Small intestine (tissue), 7 donors: Measurements from ENCODE around the gene FBXL14. TPM values are rescaled to one million over a fixed set of nuclear protein-coding genes. Genes with fewer than 3 reads are reported as not detected.

Source experiments
- DNase-seq, 2 donors: peaks; one replicate each; pipeline versions ENCODE4 v3.0.0 to v3.0.0-alpha.2; 2013
- FAIRE-seq: peaks from 2 replicates; lab custom pipeline; 2012; peaks lifted over from hg19 to GRCh38; lab: Jason Lieb, UNC
- H3K27ac ChIP-seq, 3 donors: one replicate each; pipeline ENCODE4 v1.5.1; 2013; ENCODE audit warnings: low read length in 2 of 3, mild to moderate bottlenecking in 2 of 3, control low read depth in 1 of 3, inconsistent platforms in 1 of 3, low read depth in 1 of 3, moderate library complexity in 1 of 3
- H3K27me3 ChIP-seq, 3 donors: one replicate each; pipeline ENCODE4 v1.6.1; 2013; ENCODE audit warnings: low read length in 3 of 3, inconsistent platforms in 1 of 3; ENCODE audit not compliant: control insufficient read depth in 3 of 3, insufficient read depth in 3 of 3
- H3K36me3 ChIP-seq, 3 donors: one replicate each; pipeline ENCODE4 v1.6.1; 2013; ENCODE audit warnings: low read length in 3 of 3, inconsistent platforms in 1 of 3, low read depth in 1 of 3, mild to moderate bottlenecking in 1 of 3, moderate library complexity in 1 of 3; ENCODE audit not compliant: control insufficient read depth in 3 of 3, insufficient read depth in 2 of 3
- H3K4me1 ChIP-seq, 3 donors: one replicate each; pipeline ENCODE4 v1.6.1; 2013; ENCODE audit warnings: low read length in 2 of 3, inconsistent platforms in 1 of 3, low read depth in 1 of 3, mild to moderate bottlenecking in 1 of 3, moderate library complexity in 1 of 3; ENCODE audit not compliant: control insufficient read depth in 3 of 3, insufficient read depth in 2 of 3
- H3K4me3 ChIP-seq, 3 donors: one replicate each; pipeline ENCODE4 v1.5.1; 2013; ENCODE audit warnings: low read length in 3 of 3, control low read depth in 1 of 3, inconsistent platforms in 1 of 3, low read depth in 1 of 3, mild to moderate bottlenecking in 1 of 3, moderate library complexity in 1 of 3
- H3K9me3 ChIP-seq, 2 donors: one replicate each; pipeline ENCODE4 v1.6.1; 2013; ENCODE audit warnings: low read depth in 1 of 2, low read length in 1 of 2; ENCODE audit not compliant: control insufficient read depth in 2 of 2, insufficient read depth in 1 of 2
- WGBS, 3 donors: extraction: QIAGEN DNeasy Blood & Tissue Kit; methylation state at CpG; one replicate each; pipeline ENCODE4 v1.1.7; 2013; 5-methylcytosine and 5-hydroxymethylcytosine counted together
- polyA plus RNA-seq, 4 donors: library from polyadenylated mRNA; stranded (reverse) in 3 of 4; unstranded in 1 of 4; fragments of 200-250 nt in 3 of 4; fragments of 120-200 nt in 1 of 4; gene quantifications; one replicate each; pipeline versions ENCODE4 v1.2.1 to v1.2.3, GENCODE V29; 2013
- donor health status: healthy with polysubstance abuse.
- donor health status: control.
- donor health status: control.
- donor health status: Bipolar disorder and iron deficiency.
- donor health status: healthy.

FBXL14 gene
- polyA plus RNA-seq, 4 donors, result 3.5 to 15.7 (median 8.9) TPM

DNA sequence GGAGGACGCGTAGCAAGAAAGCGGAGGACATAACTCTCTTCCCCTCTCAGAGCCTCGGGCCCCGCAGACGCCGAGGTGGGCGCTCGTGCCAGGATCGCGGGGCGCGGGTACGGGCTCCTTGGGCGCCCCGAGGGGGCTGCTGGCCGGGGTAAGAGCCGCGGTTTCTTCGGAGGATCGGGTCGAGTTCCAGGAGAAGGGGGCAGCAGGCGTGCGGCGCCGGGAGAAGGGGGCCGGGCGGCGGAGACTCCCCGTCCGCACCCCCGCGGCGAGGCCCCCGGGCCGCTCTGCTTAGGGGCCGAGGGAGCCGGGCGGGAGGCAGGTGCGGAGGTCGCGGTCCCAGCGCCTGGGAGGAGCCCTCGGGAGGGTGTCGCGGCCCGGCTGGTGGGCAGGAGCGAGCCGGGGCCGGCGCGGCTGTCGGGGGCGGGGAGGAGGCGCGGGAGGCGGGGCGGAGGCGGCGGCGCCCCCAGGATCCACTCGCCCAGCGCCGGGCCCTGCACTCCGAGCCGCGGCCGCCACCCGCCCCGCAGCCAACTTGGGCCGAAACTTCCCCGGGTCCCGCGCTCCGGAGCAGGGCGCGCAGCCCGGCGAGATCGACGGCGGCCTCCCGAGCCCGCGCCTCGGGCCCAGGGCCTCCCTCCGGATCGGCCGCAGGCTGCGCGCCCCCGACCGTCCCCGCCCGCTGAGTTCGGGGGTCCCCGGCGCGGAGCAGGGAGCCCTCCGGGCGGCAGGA is 64.4 kb downstream of the FBXL14 start:
- 3 to 12% (median 12%) methylated on average over 55 to 101 of the region's 101 CpGs for WGBS, 3 donors
- Histone ChIP-seq H3K9me3 (no peaks in the 10 kb centered on the region), H3K27ac (no peak overlapping the region), H3K36me3 (no peaks in the 10 kb centered on the region), H3K4me1 (no peaks in the 10 kb centered on the region), H3K27me3 (peaks cover 8 to 60% (median 23%) of the 10 kb centered on the region in 3 donors), H3K4me3 (peak overlapping the region in 2 of 3 donors; percentile 16 to 52)
- DNase-seq (peak in 1 of 2 donors; percentile 43), FAIRE-seq (no peak)

DNA sequence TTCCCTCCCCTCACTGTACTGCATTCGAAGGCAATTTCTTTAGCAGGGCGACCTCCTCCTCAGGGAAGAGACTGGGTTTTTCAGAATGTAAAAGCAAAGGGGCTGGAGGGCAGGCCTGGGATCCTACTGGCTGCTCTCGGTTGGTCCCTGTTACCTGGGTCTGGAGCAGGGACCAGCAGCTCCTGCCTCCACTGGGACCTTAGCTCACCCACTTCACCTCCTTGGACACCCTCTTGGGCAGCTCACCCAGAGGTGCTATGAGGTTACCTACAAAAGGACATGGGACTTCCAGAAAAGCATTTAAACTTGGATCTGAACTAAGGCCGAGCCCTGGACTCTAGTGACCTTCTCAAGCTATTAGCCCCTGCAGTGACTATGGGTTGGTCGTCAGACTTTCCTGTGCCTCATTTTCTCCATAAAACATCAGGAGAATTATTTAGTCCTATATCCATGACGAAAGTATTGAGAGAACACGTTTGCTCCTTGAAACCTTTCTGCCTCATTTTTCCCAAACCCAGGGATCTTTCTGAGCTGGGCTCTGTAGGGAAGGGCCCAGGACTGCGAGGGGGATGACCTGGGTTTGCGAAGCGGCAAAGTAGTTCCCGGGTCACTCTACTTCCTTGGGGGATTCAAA is 65.0 kb downstream of the FBXL14 start:
- peaks cover 8 to 53% (median 23%) of the 10 kb centered on the region in 3 donors for H3K27me3 ChIP-seq
- peak overlapping the region in 1 of 3 donors; percentile 16 for H3K4me3 ChIP-seq
- DNase-seq (no peak), FAIRE-seq (no peak)
- no peak overlapping the region for H3K27ac ChIP-seq
- no peaks in the 10 kb centered on the region for H3K9me3 ChIP-seq
- H3K4me1 ChIP-seq, result no peaks in the 10 kb centered on the region
- WGBS, 3 donors, result 68 to 76% (median 68%) methylated on average over 11 of the region's 11 CpGs
- H3K36me3 ChIP-seq, result no peaks in the 10 kb centered on the region

DNA sequence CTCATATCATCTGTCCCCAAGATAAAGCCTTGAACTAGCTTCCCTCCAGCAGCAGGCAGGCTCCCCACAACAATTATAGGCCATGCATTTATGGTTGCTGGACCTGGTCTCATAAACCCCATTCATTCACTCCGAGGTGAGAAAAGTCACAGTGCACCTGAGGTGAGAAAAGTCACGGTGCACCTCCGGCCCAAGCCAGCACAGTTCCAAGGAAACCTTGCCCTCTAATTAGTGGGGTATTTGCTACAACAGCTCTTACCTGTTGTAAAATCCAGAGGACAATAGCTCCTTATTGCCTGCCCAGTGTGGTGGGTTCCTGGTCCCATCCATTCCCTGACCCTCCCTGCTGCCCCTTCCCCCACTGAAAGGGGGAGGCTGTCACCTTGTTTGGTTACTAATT is 65.6 kb downstream of the FBXL14 start:
- WGBS, 3 donors, result 15 to 75% (median 31%) methylated on average over 3 of the region's 3 CpGs
- no peaks in the 10 kb centered on the region for H3K9me3 ChIP-seq
- DNase-seq (peak in 1 of 2 donors; percentile 41), FAIRE-seq (no peak)
- peaks cover 5 to 53% (median 20%) of the 10 kb centered on the region in 3 donors for H3K27me3 ChIP-seq
- H3K4me3 ChIP-seq, result no peak overlapping the region
- H3K4me1 ChIP-seq, result no peaks in the 10 kb centered on the region
- no peaks in the 10 kb centered on the region for H3K36me3 ChIP-seq
- H3K27ac ChIP-seq, result no peak overlapping the region

DNA sequence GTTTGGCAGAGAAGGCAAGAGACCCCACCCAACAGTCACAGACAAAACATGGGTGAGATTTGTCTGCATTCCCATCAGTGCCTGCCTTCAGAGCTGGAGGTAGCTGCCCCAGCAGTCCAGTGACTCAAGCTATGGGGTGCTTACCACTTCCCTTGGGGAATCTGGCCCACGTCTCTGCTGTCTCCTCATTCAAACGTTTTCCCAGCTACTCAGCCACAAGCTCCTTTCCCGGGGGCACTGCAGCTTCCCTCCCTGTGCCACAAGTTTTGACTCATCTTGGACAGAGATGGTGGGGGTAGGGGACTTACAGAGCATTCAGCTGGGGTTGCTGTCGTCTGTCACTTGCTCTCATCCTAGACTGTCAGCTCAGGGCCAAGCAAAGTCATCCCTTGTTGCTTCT is 66.6 kb downstream of the FBXL14 start:
- Histone ChIP-seq H3K4me3 (no peak overlapping the region), H3K9me3 (no peaks in the 10 kb centered on the region), H3K4me1 (no peaks in the 10 kb centered on the region), H3K36me3 (no peaks in the 10 kb centered on the region), H3K27me3 (peaks cover 4 to 48% (median 20%) of the 10 kb centered on the region in 3 donors), H3K27ac (no peak overlapping the region)
- FAIRE-seq, result no peak
- DNase-seq, result no peak
- 60 to 65% (median 62%) methylated on average over 4 of the region's 4 CpGs for WGBS, 3 donors

DNA sequence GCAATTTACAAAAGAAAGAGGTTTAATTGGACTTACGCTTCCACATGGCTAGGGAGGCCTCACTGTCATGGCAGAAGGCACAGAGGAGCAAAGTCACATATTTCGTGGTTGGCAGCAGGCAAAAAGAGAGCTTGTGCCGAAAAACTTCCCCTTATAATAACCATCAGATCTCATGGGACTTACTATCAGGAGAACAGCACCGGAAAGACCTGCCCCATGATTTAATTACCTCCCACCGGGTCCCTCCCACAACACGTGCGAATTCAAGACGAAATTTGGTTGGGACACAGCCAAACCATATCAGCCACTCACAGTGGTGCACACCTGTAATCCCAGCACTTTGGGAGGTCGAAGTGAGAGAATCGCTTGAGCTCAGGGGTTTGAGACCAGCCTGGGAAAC is 68.5 kb downstream of the FBXL14 start:
- no peaks in the 10 kb centered on the region for H3K4me1 ChIP-seq
- DNase-seq, result no peak
- peaks cover 4 to 32% (median 13%) of the 10 kb centered on the region in 3 donors for H3K27me3 ChIP-seq
- no peak overlapping the region for H3K27ac ChIP-seq
- H3K9me3 ChIP-seq, result no peaks in the 10 kb centered on the region
- FAIRE-seq, result no peak
- H3K36me3 ChIP-seq, result no peaks in the 10 kb centered on the region
- H3K4me3 ChIP-seq, result no peak overlapping the region
- 71 to 82% (median 73%) methylated on average over 10 of the region's 10 CpGs for WGBS, 3 donors

DNA sequence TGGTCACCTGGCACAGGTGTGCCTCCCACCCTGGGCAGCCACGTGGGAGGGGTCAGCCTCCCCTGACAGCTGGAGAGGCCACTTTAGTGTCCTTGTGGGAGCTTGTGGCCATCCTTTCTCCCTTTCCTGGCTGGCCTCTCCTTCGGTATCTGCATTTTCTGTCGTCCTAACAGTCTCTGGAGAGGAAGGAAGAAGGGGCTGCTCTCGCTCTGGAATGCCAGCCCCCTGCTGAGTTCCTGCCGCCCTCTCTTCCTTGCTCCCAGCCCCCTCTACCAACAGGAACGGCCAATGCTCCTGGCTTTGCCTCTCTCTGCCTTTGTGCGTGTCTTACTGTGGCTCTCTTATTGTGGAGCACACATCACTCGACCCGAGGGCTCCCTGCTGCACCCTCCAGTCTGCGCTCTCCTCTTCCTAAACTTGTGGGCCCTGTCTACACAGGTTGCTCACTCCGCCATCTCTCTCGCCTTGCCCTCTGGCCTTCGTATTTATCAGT is 70.8 kb downstream of the FBXL14 start:
- Histone ChIP-seq H3K27ac (no peak overlapping the region), H3K36me3 (no peaks in the 10 kb centered on the region)

DNA sequence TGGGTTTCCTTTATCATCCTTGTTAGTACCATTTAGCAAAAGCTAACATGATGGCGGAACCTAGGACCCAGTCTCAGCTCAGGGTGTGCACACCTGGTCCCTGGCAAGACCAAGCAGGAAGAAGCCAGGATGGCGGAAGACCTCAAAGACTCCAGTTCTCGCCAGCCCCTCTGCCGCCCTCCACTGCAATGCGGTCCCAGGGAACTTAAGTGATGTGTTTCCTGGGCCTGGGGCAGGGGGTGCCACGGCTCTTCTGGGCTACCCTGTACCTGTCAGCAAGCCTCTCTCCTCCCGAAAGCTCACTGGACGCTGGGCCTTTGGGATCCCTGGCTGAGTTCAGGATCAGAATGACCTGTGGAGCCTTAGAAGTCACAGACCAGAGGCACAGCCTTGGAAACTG is 71.3 kb downstream of the FBXL14 start:
- no peak for DNase-seq
- FAIRE-seq, result no peak
- Histone ChIP-seq H3K36me3 (no peaks in the 10 kb centered on the region), H3K27me3 (peaks cover 0 to 21% (median 7%) of the 10 kb centered on the region in 3 donors), H3K27ac (no peak overlapping the region), H3K4me3 (no peak overlapping the region), H3K4me1 (peaks cover 0 to 9% (median 0%) of the 10 kb centered on the region in 3 donors), H3K9me3 (no peaks in the 10 kb centered on the region)
- 86 to 92% (median 91%) methylated on average over 8 of the region's 8 CpGs for WGBS, 3 donors

More for the DNA sequence above, 70.8 kb downstream of the FBXL14 start:
- 61 to 72% (median 70%) methylated on average over 11 to 13 of the region's 13 CpGs for WGBS, 3 donors
- H3K4me1 ChIP-seq, result peaks cover 0 to 9% (median 0%) of the 10 kb centered on the region in 3 donors
- H3K9me3 ChIP-seq, result no peaks in the 10 kb centered on the region
- FAIRE-seq (no peak), DNase-seq (no peak)
- H3K27me3 ChIP-seq, result peaks cover 0 to 23% (median 8%) of the 10 kb centered on the region in 3 donors
- no peak overlapping the region for H3K4me3 ChIP-seq

DNA sequence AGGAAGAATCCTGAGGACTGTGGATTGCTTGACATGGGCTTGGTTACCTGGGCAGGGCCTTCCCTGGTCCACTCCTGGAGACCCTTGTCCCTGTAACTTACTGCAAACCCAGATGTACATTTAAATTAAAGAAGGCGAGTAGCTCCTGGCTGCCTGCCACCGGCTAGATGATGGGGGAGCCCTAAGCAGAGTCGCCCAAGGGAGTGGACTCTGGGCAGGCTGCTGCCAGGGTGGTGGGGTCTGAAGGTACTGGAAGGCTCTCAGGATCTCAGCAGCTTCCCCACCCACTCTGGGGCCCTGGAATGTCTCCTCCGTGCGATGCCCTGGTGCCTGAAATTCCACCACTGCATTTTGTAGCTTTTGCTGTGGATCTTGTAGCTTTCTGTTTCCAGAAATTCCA is 74.7 kb downstream of the FBXL14 start:
- WGBS, 3 donors, result 24 to 51% (median 29%) methylated on average over 5 of the region's 5 CpGs
- peaks cover 0 to 9% (median 0%) of the 10 kb centered on the region in 3 donors for H3K4me1 ChIP-seq
- FAIRE-seq, result no peak
- no peak overlapping the region for H3K4me3 ChIP-seq
- peaks cover 0 to 12% (median 3%) of the 10 kb centered on the region in 3 donors for H3K27me3 ChIP-seq
- H3K27ac ChIP-seq, result no peak overlapping the region
- H3K36me3 ChIP-seq, result no peaks in the 10 kb centered on the region
- no peak for DNase-seq
- H3K9me3 ChIP-seq, result no peaks in the 10 kb centered on the region
